ENCODE data around the gene U2AF1. TPM values are rescaled to one million over a fixed set of nuclear protein-coding genes. Genes with fewer than 3 reads are reported as not detected.
"Not testable (repeated sequence)": the region's sequence is repeated elsewhere in the genome, so short reads cannot be mapped to it uniquely, and the experiment has no call there.

U2AF1 gene
- total and polyA plus RNA-seq, 4 experiments from 2014 or later = 71.1 to 96.0 (median 76.5) TPM

DNA sequence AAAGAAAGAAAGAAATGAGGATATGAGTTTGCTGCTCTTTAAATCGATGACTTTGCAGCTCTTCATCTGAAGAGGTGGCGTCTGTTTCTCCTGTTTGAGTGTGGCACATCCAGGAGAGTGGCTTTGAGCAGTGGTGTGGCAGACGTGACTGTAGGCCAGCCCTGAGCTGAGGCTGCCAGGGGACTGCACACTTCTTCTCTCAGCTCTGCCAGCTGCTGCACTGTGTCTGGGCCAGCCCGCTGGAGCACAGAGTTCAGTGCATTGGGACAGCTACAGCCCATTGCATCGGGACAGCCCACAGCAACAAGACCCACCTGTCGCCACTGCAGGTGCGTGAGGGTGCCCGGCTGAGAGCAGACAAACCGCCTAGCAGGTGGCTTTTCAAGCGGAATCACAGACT is 27.1 kb upstream of the U2AF1 start:
- H3K27ac ChIP-seq (ENCODE audit: low read depth, low read length); H3K27me3 ChIP-seq (ENCODE audit: insufficient read depth, low read length); H3K4me3 Mint-ChIP-seq; H3K27me3 Mint-ChIP-seq; intact Hi-C loops (cut with micrococcal nuclease); H3K4me1 Mint-ChIP-seq; POLR2A ChIA-PET (ENCODE audit: partially characterized antibody); H3K36me3 ChIP-seq (ENCODE audit: insufficient read depth, low read length); H3K36me3 Mint-ChIP-seq; H3K9me3 Mint-ChIP-seq; CTCF ChIA-PET (ENCODE audit: partially characterized antibody); H3K4me3 ChIP-seq (ENCODE audit: low read length in 2 of 2); H3K4me1 ChIP-seq (ENCODE audit: insufficient read depth, low read length); H3K9me3 ChIP-seq (ENCODE audit: control insufficient read depth in 1 of 2, low read length in 2 of 2); H3K27ac Mint-ChIP-seq; DNase-seq: not testable (repeated sequence)

- H3K4me3 Mint-ChIP-seq; H3K27ac Mint-ChIP-seq; H3K4me3 ChIP-seq (ENCODE audit: low read length in 2 of 2); H3K4me1 Mint-ChIP-seq; H3K9me3 Mint-ChIP-seq; H3K9me3 ChIP-seq (ENCODE audit: control insufficient read depth in 1 of 2, low read length in 2 of 2); POLR2A ChIA-PET (ENCODE audit: partially characterized antibody); H3K27me3 Mint-ChIP-seq; H3K36me3 Mint-ChIP-seq; H3K27me3 ChIP-seq (ENCODE audit: insufficient read depth, low read length); H3K27ac ChIP-seq (ENCODE audit: low read depth, low read length); intact Hi-C loops (cut with micrococcal nuclease); H3K4me1 ChIP-seq (ENCODE audit: insufficient read depth, low read length); CTCF ChIA-PET (ENCODE audit: partially characterized antibody); DNase-seq; H3K36me3 ChIP-seq (ENCODE audit: insufficient read depth, low read length): not testable (repeated sequence)
Measured at GRCh38 chr21:43130094-43130493, 22.7 kb upstream of the U2AF1 start.

GRCh38 chr21:43115956-43116355 is 8.6 kb upstream of the U2AF1 start:
- CTCF ChIA-PET (ENCODE audit: partially characterized antibody); H3K27me3 ChIP-seq (ENCODE audit: insufficient read depth, low read length); H3K4me3 Mint-ChIP-seq; H3K4me1 Mint-ChIP-seq; H3K36me3 ChIP-seq (ENCODE audit: insufficient read depth, low read length); DNase-seq; H3K27ac ChIP-seq (ENCODE audit: low read depth, low read length); intact Hi-C loops (cut with micrococcal nuclease); H3K9me3 Mint-ChIP-seq; H3K36me3 Mint-ChIP-seq; H3K27ac Mint-ChIP-seq; H3K4me3 ChIP-seq (ENCODE audit: low read length in 2 of 2); H3K9me3 ChIP-seq (ENCODE audit: control insufficient read depth in 1 of 2, low read length in 2 of 2); H3K4me1 ChIP-seq (ENCODE audit: insufficient read depth, low read length); H3K27me3 Mint-ChIP-seq; POLR2A ChIA-PET (ENCODE audit: partially characterized antibody): not testable (repeated sequence)

- H3K36me3 ChIP-seq (ENCODE audit: insufficient read depth, low read length); H3K4me1 ChIP-seq (ENCODE audit: insufficient read depth, low read length); POLR2A ChIA-PET (ENCODE audit: partially characterized antibody); H3K4me3 ChIP-seq (ENCODE audit: low read length in 2 of 2); H3K27ac Mint-ChIP-seq; CTCF ChIA-PET (ENCODE audit: partially characterized antibody); H3K27ac ChIP-seq (ENCODE audit: low read depth, low read length); H3K36me3 Mint-ChIP-seq; DNase-seq; H3K4me1 Mint-ChIP-seq; H3K9me3 Mint-ChIP-seq; intact Hi-C loops (cut with micrococcal nuclease); H3K9me3 ChIP-seq (ENCODE audit: control insufficient read depth in 1 of 2, low read length in 2 of 2); H3K27me3 Mint-ChIP-seq; H3K4me3 Mint-ChIP-seq; H3K27me3 ChIP-seq (ENCODE audit: insufficient read depth, low read length): not testable (repeated sequence)
Measured at GRCh38 chr21:43114483-43114882, 7.1 kb upstream of the U2AF1 start.

GRCh38 chr21:43109006-43109405 is 1.6 kb upstream of the U2AF1 start:
- H3K4me3 ChIP-seq (ENCODE audit: low read length in 2 of 2); DNase-seq; H3K4me1 ChIP-seq (ENCODE audit: insufficient read depth, low read length); H3K36me3 ChIP-seq (ENCODE audit: insufficient read depth, low read length); H3K9me3 Mint-ChIP-seq; H3K9me3 ChIP-seq (ENCODE audit: control insufficient read depth in 1 of 2, low read length in 2 of 2); H3K27ac Mint-ChIP-seq; H3K4me3 Mint-ChIP-seq; CTCF ChIA-PET (ENCODE audit: partially characterized antibody); H3K27me3 ChIP-seq (ENCODE audit: insufficient read depth, low read length); POLR2A ChIA-PET (ENCODE audit: partially characterized antibody); H3K36me3 Mint-ChIP-seq; H3K4me1 Mint-ChIP-seq; intact Hi-C loops (cut with micrococcal nuclease); H3K27me3 Mint-ChIP-seq; H3K27ac ChIP-seq (ENCODE audit: low read depth, low read length): not testable (repeated sequence)

DNA sequence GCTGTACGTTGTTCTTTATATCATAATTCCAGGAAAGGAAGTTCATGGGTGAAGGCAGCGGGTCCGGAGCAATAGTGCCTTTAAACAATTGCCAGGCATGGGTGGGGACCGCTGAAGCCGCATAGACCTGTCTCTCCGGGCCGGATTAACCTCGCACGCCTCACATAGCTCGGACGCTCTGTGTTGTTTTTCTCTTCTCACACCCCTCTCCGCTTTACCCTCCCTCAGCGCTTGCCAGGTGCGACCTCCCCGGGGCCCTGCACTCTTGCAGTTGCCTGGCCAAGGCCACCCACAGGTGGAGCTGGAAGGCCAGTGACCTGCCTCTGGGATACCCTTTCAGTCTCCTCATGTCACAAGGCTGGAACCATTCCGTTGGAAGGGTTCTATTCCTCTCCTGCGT is 807 bp upstream of the U2AF1 start:
- H3K27ac ChIP-seq (ENCODE audit: low read depth, low read length); POLR2A ChIA-PET (ENCODE audit: partially characterized antibody); H3K27me3 Mint-ChIP-seq; H3K36me3 ChIP-seq (ENCODE audit: insufficient read depth, low read length); H3K36me3 Mint-ChIP-seq; H3K9me3 Mint-ChIP-seq; intact Hi-C loops (cut with micrococcal nuclease); H3K4me3 Mint-ChIP-seq; H3K27me3 ChIP-seq (ENCODE audit: insufficient read depth, low read length); H3K27ac Mint-ChIP-seq; H3K4me1 Mint-ChIP-seq; DNase-seq; CTCF ChIA-PET (ENCODE audit: partially characterized antibody); H3K4me1 ChIP-seq (ENCODE audit: insufficient read depth, low read length); H3K4me3 ChIP-seq (ENCODE audit: low read length in 2 of 2); H3K9me3 ChIP-seq (ENCODE audit: control insufficient read depth in 1 of 2, low read length in 2 of 2): not testable (repeated sequence)

DNA sequence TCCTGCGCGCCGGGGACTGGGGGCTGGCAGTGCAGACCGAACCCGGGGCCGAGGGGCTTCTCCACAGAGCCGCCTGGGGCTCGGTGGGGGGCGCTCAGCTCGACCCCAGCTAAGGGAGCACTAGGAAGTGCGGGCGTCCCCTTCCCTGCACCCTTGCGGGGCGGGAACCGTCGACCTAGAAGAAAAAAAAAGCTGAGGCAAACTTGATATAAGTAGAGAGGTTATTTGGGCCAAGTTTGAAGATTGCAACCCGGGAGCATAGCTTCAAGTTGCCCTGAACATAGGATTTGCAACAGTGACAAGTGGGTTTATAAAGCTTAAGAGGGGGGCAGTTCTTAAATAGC is 396 bp upstream of the U2AF1 start:
- H3K4me3 ChIP-seq (ENCODE audit: low read length in 2 of 2); H3K27me3 Mint-ChIP-seq; H3K36me3 ChIP-seq (ENCODE audit: insufficient read depth, low read length); H3K27ac Mint-ChIP-seq; H3K36me3 Mint-ChIP-seq; H3K27ac ChIP-seq (ENCODE audit: low read depth, low read length); DNase-seq; H3K4me1 ChIP-seq (ENCODE audit: insufficient read depth, low read length); H3K4me3 Mint-ChIP-seq; intact Hi-C loops (cut with micrococcal nuclease); H3K9me3 Mint-ChIP-seq; H3K9me3 ChIP-seq (ENCODE audit: control insufficient read depth in 1 of 2, low read length in 2 of 2); H3K27me3 ChIP-seq (ENCODE audit: insufficient read depth, low read length); CTCF ChIA-PET (ENCODE audit: partially characterized antibody); POLR2A ChIA-PET (ENCODE audit: partially characterized antibody); H3K4me1 Mint-ChIP-seq: not testable (repeated sequence)

DNA sequence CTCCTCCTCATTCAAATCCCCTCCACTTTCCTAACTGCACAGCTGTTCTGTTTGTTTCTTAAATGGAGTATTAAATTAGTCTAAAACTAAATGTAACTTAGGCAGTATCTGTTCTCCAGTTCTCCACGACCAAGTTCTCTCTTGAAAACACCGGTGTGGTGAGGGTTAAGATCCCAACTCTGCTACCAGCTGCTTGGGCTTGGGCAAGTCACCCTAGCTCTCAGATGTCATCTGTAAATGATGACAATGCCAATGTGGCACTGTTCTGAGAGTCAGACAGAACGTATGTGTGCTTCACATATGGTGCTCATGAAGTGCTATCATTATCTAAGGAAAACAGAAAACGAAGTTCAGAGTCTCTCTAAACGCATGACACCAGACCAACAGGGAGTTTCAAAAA is 2.7 kb downstream of the U2AF1 start:
- H3K4me3 Mint-ChIP-seq; intact Hi-C loops (cut with micrococcal nuclease); H3K27me3 Mint-ChIP-seq; H3K9me3 ChIP-seq (ENCODE audit: control insufficient read depth in 1 of 2, low read length in 2 of 2); H3K27ac Mint-ChIP-seq; H3K4me1 Mint-ChIP-seq; POLR2A ChIA-PET (ENCODE audit: partially characterized antibody); H3K9me3 Mint-ChIP-seq; H3K27me3 ChIP-seq (ENCODE audit: insufficient read depth, low read length); H3K36me3 Mint-ChIP-seq; DNase-seq; H3K4me3 ChIP-seq (ENCODE audit: low read length in 2 of 2); H3K27ac ChIP-seq (ENCODE audit: low read depth, low read length); CTCF ChIA-PET (ENCODE audit: partially characterized antibody); H3K4me1 ChIP-seq (ENCODE audit: insufficient read depth, low read length); H3K36me3 ChIP-seq (ENCODE audit: insufficient read depth, low read length): not testable (repeated sequence)

Measured in CD4-positive, alpha-beta memory T cell (primary cell).